Hepatocyte (in vitro differentiated cells): ENCODE measurements around the gene PTGDS.

Experiments used
- EZH2 ChIP-seq: fragments of 200-600 bp; sonication (generic); IDR thresholded peaks from 2 replicates; pipeline ENCODE4 v1.6.1; 2016; ENCODE audit warnings: antibody characterized with exemption, mild to moderate bottlenecking, borderline replicate concordance
- EZH2phosphoT487 ChIP-seq: fragments of 200-600 bp; sonication (generic); IDR thresholded peaks from one replicate; pipeline ENCODE4 v1.6.1; 2018; ENCODE audit warnings: antibody characterized with exemption, mild to moderate bottlenecking, low read depth, moderate library complexity; ENCODE audit not compliant: unreplicated experiment, severe bottlenecking
- TF ChIP-seq, protein P1 (sequence below): fragments of 200-600 bp; sonication (generic); IDR thresholded peaks from 2 replicates; pipeline ENCODE4 v1.5.1; 2016; ENCODE audit warnings: antibody characterized with exemption, mild to moderate bottlenecking; ENCODE audit not compliant: poor library complexity

GRCh38 chr9:137017071-137017470 lies 39.8 kb downstream of the PTGDS start:
- TF ChIP-seq, protein P1, sequence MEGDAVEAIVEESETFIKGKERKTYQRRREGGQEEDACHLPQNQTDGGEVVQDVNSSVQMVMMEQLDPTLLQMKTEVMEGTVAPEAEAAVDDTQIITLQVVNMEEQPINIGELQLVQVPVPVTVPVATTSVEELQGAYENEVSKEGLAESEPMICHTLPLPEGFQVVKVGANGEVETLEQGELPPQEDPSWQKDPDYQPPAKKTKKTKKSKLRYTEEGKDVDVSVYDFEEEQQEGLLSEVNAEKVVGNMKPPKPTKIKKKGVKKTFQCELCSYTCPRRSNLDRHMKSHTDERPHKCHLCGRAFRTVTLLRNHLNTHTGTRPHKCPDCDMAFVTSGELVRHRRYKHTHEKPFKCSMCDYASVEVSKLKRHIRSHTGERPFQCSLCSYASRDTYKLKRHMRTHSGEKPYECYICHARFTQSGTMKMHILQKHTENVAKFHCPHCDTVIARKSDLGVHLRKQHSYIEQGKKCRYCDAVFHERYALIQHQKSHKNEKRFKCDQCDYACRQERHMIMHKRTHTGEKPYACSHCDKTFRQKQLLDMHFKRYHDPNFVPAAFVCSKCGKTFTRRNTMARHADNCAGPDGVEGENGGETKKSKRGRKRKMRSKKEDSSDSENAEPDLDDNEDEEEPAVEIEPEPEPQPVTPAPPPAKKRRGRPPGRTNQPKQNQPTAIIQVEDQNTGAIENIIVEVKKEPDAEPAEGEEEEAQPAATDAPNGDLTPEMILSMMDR: no peak
- TF ChIP-seq EZH2 (no peak), EZH2phosphoT487 (no peak)
